DOHH2 (cell line): ENCODE measurements around the gene SKOR1.

Experiments
- CTCF ChIP-seq: fragments of 200-600 bp; sonication (generic); IDR thresholded peaks from one replicate; pipeline ENCODE4 v1.5.1; 2014; ENCODE audit warnings: antibody characterized with exemption, mild to moderate bottlenecking, low read depth, low read length; ENCODE audit not compliant: poor library complexity, severe bottlenecking
- EZH2phosphoT487 ChIP-seq: fragments of 200-600 bp; sonication (generic); IDR thresholded peaks from 2 replicates; pipeline ENCODE4 v1.6.1; 2017; ENCODE audit warnings: borderline replicate concordance, mild to moderate bottlenecking, antibody characterized with exemption, low read length, moderate library complexity, mixed read lengths

DNA sequence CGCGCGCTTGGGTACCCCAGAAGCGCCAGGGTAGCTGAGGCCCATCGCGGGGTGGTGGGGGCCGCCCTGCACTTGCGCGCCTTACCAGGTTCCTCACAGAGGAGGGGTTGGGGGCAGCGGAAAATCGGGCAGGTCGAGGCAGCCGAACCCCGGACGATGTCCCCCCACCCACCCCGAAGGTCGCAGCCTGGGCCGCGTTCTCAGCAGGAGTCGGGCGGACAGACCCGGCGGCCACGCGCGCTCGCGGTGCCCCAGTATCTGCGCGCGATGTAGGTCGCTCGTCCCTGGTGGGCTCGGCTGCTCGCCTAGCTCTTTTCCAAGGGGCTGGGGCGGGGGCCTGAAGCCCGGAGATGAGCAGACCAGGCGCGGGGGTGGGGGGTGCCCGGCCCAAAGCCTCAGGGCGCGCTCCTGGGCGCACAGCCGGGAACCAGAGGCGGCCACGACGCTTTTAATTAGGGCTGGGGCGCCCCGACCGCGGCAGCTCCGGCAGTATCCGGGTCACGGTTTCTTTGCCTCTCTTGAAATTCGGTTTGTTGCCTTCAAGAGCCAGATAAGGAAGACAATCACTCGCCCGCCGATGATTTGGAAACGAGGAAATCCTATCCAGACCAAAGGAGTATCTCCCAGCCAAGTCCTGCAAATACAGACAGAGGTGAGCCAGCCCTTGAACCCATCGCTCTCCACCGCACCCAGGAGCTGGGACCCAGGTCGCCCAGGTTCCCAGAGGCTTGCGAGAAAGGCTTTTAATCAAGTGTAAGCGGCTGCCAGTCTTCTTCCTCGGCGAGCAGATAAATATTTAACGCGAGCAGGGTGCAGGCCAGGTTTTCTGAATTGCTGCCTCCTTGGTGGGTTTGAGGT, 4.6 kb downstream of the SKOR1 start:
- TF ChIP-seq CTCF (no peak), EZH2phosphoT487 (no peak)
